Endothelial cell of umbilical vein (primary cell): ENCODE results near the gene SUGCT. TPM values are rescaled to one million over a fixed set of nuclear protein-coding genes. Genes with fewer than 3 reads are reported as not detected.
"Not testable (repeated sequence)": the region's sequence is repeated elsewhere in the genome, so short reads cannot be mapped to it uniquely, and the experiment has no call there.

Experiments used
- BruUV-seq: library from RNA; stranded (reverse); fragments of 400-500 nt; replicated peaks from 2 replicates; lab custom pipeline; 2021; lab: Mats Ljungman, UMichigan
- CTCF ChIA-PET: fragments of 300-600, 350-600 bp; sonication (Branson Sonifier 250); formaldehyde crosslinking; loops from one replicate; lab custom pipeline; 2021; ENCODE audit warnings: antibody characterized with exemption, inconsistent platforms; lab: Charles Lee
- POLR2A ChIA-PET: fragments of 300-600, 350-600 bp; sonication (Branson Sonifier 250); formaldehyde crosslinking; loops from one replicate; lab custom pipeline; 2021; ENCODE audit warnings: antibody characterized with exemption, inconsistent platforms; lab: Charles Lee
- DNase-seq: peaks from one replicate; pipeline ENCODE4 v3.0.0-alpha.2; 2011; ENCODE audit warnings: low read depth, low spot score
- FAIRE-seq: peaks from 2 replicates; lab custom pipeline; 2011; peaks lifted over from hg19 to GRCh38; lab: Jason Lieb, UNC
- H2AFZ ChIP-seq: 2 replicates; pipeline ENCODE4 v1.6.0; 2012; ENCODE audit warnings: low read depth, low read length, control low read depth, inconsistent platforms
- H3K27ac ChIP-seq: 2 replicates; pipeline ENCODE4 v1.5.1; 2011; ENCODE audit warnings: low read depth, mild to moderate bottlenecking, control low read depth, low read length, moderate library complexity; ENCODE audit not compliant: insufficient read depth
- H3K27me3 ChIP-seq, 2 experiments: 2 replicates each; pipeline versions ENCODE4 v1.6.0 to v1.6.1; 2011; ENCODE audit warnings: low read length in 2 of 2, mixed read lengths in 1 of 2; ENCODE audit not compliant: control insufficient read depth in 2 of 2, insufficient read depth in 2 of 2
- H3K36me3 ChIP-seq, 2 experiments: 2 replicates in 1 of 2; 3 replicates in 1 of 2; pipeline ENCODE4 v1.5.1; 2011; ENCODE audit warnings: low read length in 2 of 2, mild to moderate bottlenecking in 1 of 2, moderate library complexity in 1 of 2; ENCODE audit not compliant: control insufficient read depth in 2 of 2, insufficient read depth in 2 of 2; ENCODE audit errors: extremely low read depth in 1 of 2
- H3K4me1 ChIP-seq: 3 replicates; pipeline ENCODE4 v1.5.1; 2011; ENCODE audit warnings: mild to moderate bottlenecking, low read length; ENCODE audit not compliant: control insufficient read depth, insufficient read depth; ENCODE audit errors: extremely low read depth
- H3K4me2 ChIP-seq: 2 replicates; pipeline ENCODE4 v1.6.1; 2011; ENCODE audit warnings: low read length, control low read depth, mixed read lengths; ENCODE audit not compliant: insufficient read depth
- H3K4me3 ChIP-seq, 3 experiments: fragments of 200-600 bp in 1 of 3; sonication (generic), shearing (Covaris generic) in 1 of 3; replicated peaks in 1 of 3; 2 replicates each; pipeline ENCODE4 v1.5.1; 2011 to 2016; ENCODE audit warnings: control low read depth in 3 of 3, low read length in 3 of 3, mild to moderate bottlenecking in 2 of 3, inconsistent platforms in 1 of 3, low read depth in 1 of 3, moderate library complexity in 1 of 3; ENCODE audit not compliant: insufficient read depth in 1 of 3
- H3K79me2 ChIP-seq: 2 replicates; pipeline ENCODE4 v1.6.0; 2012; ENCODE audit warnings: low read length, inconsistent platforms; ENCODE audit not compliant: control insufficient read depth, insufficient read depth
- H3K9ac ChIP-seq: replicated peaks from 2 replicates; pipeline ENCODE3; 2011; ENCODE audit warnings: low read length, control low read depth; ENCODE audit not compliant: insufficient read depth; ENCODE audit errors: extremely low read depth
- H3K9me1 ChIP-seq: replicated peaks from 3 replicates; pipeline ENCODE4 v1.6.0; 2011; ENCODE audit warnings: mild to moderate bottlenecking, low read length; ENCODE audit not compliant: control insufficient read depth, insufficient read depth; ENCODE audit errors: extremely low read depth
- H3K9me3 ChIP-seq: replicated peaks from 2 replicates; pipeline ENCODE4 v1.5.1; 2012; ENCODE audit warnings: low read length, inconsistent platforms; ENCODE audit not compliant: control insufficient read depth, insufficient read depth
- H4K20me1 ChIP-seq: replicated peaks from 2 replicates; pipeline ENCODE3; 2011; ENCODE audit warnings: mild to moderate bottlenecking, low read length; ENCODE audit not compliant: control insufficient read depth, insufficient read depth; ENCODE audit errors: extremely low read depth
- CTCF ChIP-seq, 2 donors: IDR thresholded peaks; 1 replicate in 1 of 2; 2 replicates in 1 of 2; pipeline ENCODE4 v1.5.1; 2011; ENCODE audit warnings: low read length in 2 of 2, mild to moderate bottlenecking in 2 of 2, moderate library complexity in 2 of 2, control low read depth in 1 of 2, inconsistent platforms in 1 of 2, low read depth in 1 of 2; ENCODE audit not compliant: insufficient read depth in 1 of 2; ENCODE audit errors: extremely low read depth in 1 of 2
- EZH2 ChIP-seq: IDR thresholded peaks from 2 replicates; pipeline ENCODE4 v1.6.1; 2012; ENCODE audit warnings: borderline replicate concordance, low read depth, mild to moderate bottlenecking, moderate library complexity, low read length, inconsistent platforms; ENCODE audit not compliant: severe bottlenecking
- FOS ChIP-seq: IDR thresholded peaks from 2 replicates; pipeline ENCODE4 v1.6.1; 2011; ENCODE audit warnings: mild to moderate bottlenecking, low read length, moderate library complexity, borderline replicate concordance; ENCODE audit not compliant: insufficient read depth
- MYC ChIP-seq: IDR thresholded peaks from one replicate; pipeline ENCODE4 v1.6.1; 2011; ENCODE audit warnings: mild to moderate bottlenecking, low read depth, low read length
- POLR2A ChIP-seq: IDR thresholded peaks from 2 replicates; pipeline ENCODE4 v1.6.1; 2012; ENCODE audit warnings: low read depth, mild to moderate bottlenecking, control low read depth, low read length
- dilution Hi-C: fragments of 300-500 bp; cut with MboI; formaldehyde crosslinking; loops from one replicate; pipeline ENCODE4 v1.15.0; 2019; ENCODE audit warnings: low sequenced_read_pairs; ENCODE audit not compliant: extremely low pct_ligation_motif_present
- intact Hi-C: fragments of 100-400 bp; cut with micrococcal nuclease; formaldehyde crosslinking; loops from one replicate; pipeline ENCODE4 v1.10.0; 2022
- polyA plus RNA-seq, 4 experiments: library from polyadenylated mRNA; depleted of rRNA in 3 of 4; stranded (reverse) in 3 of 4; unstranded in 1 of 4; fragments of >200 nt; gene quantifications; 2 replicates each; pipeline versions ENCODE4 v1.2.1 to v1.2.3, GENCODE V29; 2011 to 2012; ENCODE audit warnings: missing spikeins in 1 of 4
- total RNA-seq: library from RNA; stranded (reverse); gene quantifications from 2 replicates; pipeline ENCODE4 v1.2.3, GENCODE V29; 2021

Gene SUGCT
- total and polyA plus RNA-seq, 2 donors (not counting 3 experiments of a cell fraction or from before 2014, with no cell fraction given), result 1.2 to 1.4 TPM

DNA sequence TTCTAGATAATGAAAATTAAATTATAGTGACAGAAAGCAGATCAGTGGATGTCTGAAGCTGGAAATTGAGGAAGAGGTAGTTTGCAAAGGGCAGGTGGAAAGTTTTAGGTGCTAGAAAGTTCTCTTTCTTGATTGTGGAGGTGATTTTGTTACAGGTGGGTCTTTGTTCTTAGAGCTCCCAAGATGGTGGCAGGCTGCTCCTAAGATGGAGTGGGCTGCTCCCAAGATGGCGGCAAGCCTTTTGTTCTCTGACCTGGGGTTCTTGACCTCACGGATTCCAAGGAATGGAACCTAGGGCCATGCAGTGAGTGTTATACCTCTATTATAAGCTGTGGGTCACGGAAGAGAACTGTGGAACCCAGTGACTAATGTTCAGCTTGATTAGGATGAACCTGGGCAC lies 32.5 kb downstream of the SUGCT start:
- Histone ChIP-seq H3K27ac (no peak overlapping the region), H3K4me1 (no peaks in the 10 kb centered on the region), H3K36me3 (no peaks in the 10 kb centered on the region), H3K9ac (no peak overlapping the region), H3K4me3 (no peak overlapping the region), H3K9me1 (no peaks in the 10 kb centered on the region), H3K4me2 (no peak overlapping the region), H4K20me1 (no peaks in the 10 kb centered on the region), H3K9me3 (no peaks in the 10 kb centered on the region), H3K79me2 (no peaks in the 10 kb centered on the region), H3K27me3 (no peaks in the 10 kb centered on the region), H2AFZ (no peak overlapping the region)
- no TSS peak for BruUV-seq
- TF ChIP-seq MYC, result no peak
- TF ChIP-seq EZH2, result no peak
- no peak for TF ChIP-seq FOS
- no peak for TF ChIP-seq POLR2A
- TF ChIP-seq CTCF (IDR thresholded peaks at IDR 0.05; ENCODE audit: extremely low read depth in 1 of 2, insufficient read depth in 1 of 2, low read depth in 1 of 2, low read length in 2 of 2), result no peak
- dilution Hi-C loops, result no loop called here
- FAIRE-seq (no peak), DNase-seq (no peak)
- intact Hi-C loops, result no loop called here
- ChIA-PET POLR2A (no interaction called here), CTCF (interaction anchor here (0.9 to 1.0 kb wide), 2 partner anchors 13 to 33 kb away, joined by 3 read pairs; partner anchors contain the start of genes MPLKIP and SUGCT)

DNA sequence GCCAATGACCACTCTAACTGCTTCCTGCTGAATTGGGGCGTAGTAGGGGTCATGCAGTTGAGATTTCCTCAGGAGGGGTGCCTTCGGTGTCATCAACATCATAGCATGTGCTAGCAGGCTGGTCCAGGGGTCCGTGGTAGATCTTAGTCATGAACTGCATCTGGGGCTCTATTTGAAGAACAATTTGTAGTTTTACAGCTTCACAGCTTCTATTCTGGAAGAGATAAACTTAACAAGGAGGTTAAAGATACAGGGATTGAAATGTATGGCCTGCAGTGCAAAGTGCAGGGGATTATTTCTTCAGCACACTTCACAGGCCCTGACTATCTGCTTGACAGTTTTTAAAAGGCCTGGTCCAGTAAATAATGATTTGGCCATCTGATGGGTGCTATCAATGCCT lies 33.5 kb downstream of the SUGCT start:
- H2AFZ ChIP-seq, dilution Hi-C loops, H3K9me1 ChIP-seq, H3K36me3 ChIP-seq, BruUV-seq, H3K4me1 ChIP-seq, POLR2A ChIA-PET, H3K4me2 ChIP-seq, H3K9ac ChIP-seq, intact Hi-C loops, H3K27me3 ChIP-seq, DNase-seq, H4K20me1 ChIP-seq, FAIRE-seq, H3K9me3 ChIP-seq, H3K79me2 ChIP-seq, H3K27ac ChIP-seq, H3K4me3 ChIP-seq, CTCF ChIA-PET: not testable (repeated sequence)

GRCh38 chr7:40173121-40173520 lies 38.3 kb downstream of the SUGCT start:
- FAIRE-seq, BruUV-seq, dilution Hi-C loops, H3K27me3 ChIP-seq, H4K20me1 ChIP-seq, H3K79me2 ChIP-seq, CTCF ChIA-PET, intact Hi-C loops, H3K9me1 ChIP-seq, H2AFZ ChIP-seq, DNase-seq, H3K36me3 ChIP-seq, H3K9me3 ChIP-seq, H3K4me2 ChIP-seq, POLR2A ChIA-PET, H3K9ac ChIP-seq, H3K27ac ChIP-seq, H3K4me1 ChIP-seq, H3K4me3 ChIP-seq: not testable (repeated sequence)
